CD4-positive, alpha-beta T cell (primary cell): ENCODE measurements around the gene ASCC3. TPM values are rescaled to one million over a fixed set of nuclear protein-coding genes. Genes with fewer than 3 reads are reported as not detected.

Experiments used
- ATAC-seq: fragments of 200-7000 bp; cut with Tn5 transposase; one replicate; pipeline ENCODE4 v1.10.0; 2022; ENCODE audit warnings: mild to moderate bottlenecking; ENCODE audit not compliant: poor library complexity
- CTCF ChIA-PET: fragments of 350-600 bp; sonication (Branson Sonifier 250); formaldehyde crosslinking; loops from one replicate; lab custom pipeline; 2021; ENCODE audit warnings: antibody characterized with exemption, inconsistent platforms; lab: Charles Lee
- POLR2A ChIA-PET: fragments of 350-600 bp; sonication (Branson Sonifier 250); formaldehyde crosslinking; loops from one replicate; lab custom pipeline; 2021; ENCODE audit warnings: antibody characterized with exemption, inconsistent platforms; lab: Charles Lee
- DNase-seq, 14 experiments: peaks; one replicate each; pipeline ENCODE4 v3.0.0-alpha.2; 2013 to 2020; ENCODE audit warnings: mixed read lengths in 2 of 14
- H3K27ac ChIP-seq, 2 donors: one replicate each; pipeline versions ENCODE4 v1.5.1 to v1.7.0; 2013; ENCODE audit warnings: low read length in 2 of 2, low read depth in 1 of 2, mild to moderate bottlenecking in 1 of 2
- H3K27me3 ChIP-seq, 2 experiments: 1 replicate in 1 of 2; 2 replicates in 1 of 2; pipeline versions ENCODE4 v1.6.1 to v1.7.0; 2013; ENCODE audit warnings: low read length in 2 of 2, control low read depth in 1 of 2, mild to moderate bottlenecking in 1 of 2, moderate library complexity in 1 of 2; ENCODE audit not compliant: insufficient read depth in 2 of 2, control insufficient read depth in 1 of 2
- H3K36me3 ChIP-seq: one replicate; pipeline ENCODE4 v1.6.1; 2013; ENCODE audit warnings: low read length, control low read depth; ENCODE audit not compliant: insufficient read depth
- H3K4me1 ChIP-seq: one replicate; pipeline ENCODE4 v1.6.1; 2013; ENCODE audit warnings: low read length, control low read depth; ENCODE audit not compliant: insufficient read depth
- H3K4me3 ChIP-seq: one replicate; pipeline ENCODE4 v1.5.1; 2013; ENCODE audit warnings: mild to moderate bottlenecking, low read length, moderate library complexity
- H3K9me3 ChIP-seq, 2 experiments: 1 replicate in 1 of 2; 2 replicates in 1 of 2; pipeline versions ENCODE4 v1.6.1 to v1.7.0; 2013; ENCODE audit warnings: low read length in 2 of 2, mild to moderate bottlenecking in 2 of 2, control low read depth in 1 of 2, moderate library complexity in 1 of 2; ENCODE audit not compliant: control insufficient read depth in 1 of 2, insufficient read depth in 1 of 2
- H3K27ac Mint-ChIP-seq: one replicate; pipeline ENCODE4 v1.8.0; 2020; ENCODE audit warnings: mixed read lengths
- H3K27me3 Mint-ChIP-seq: one replicate; pipeline ENCODE4 v1.8.0; 2021; ENCODE audit warnings: mixed read lengths
- H3K36me3 Mint-ChIP-seq: one replicate; pipeline ENCODE4 v1.8.0; 2021; ENCODE audit warnings: low read depth, mixed read lengths
- H3K4me1 Mint-ChIP-seq: one replicate; pipeline ENCODE4 v1.8.0; 2021; ENCODE audit warnings: low read depth, mixed read lengths
- H3K4me3 Mint-ChIP-seq: one replicate; pipeline ENCODE4 v1.8.0; 2020; ENCODE audit warnings: mild to moderate bottlenecking, mixed read lengths
- H3K9me3 Mint-ChIP-seq: one replicate; pipeline ENCODE4 v1.8.0; 2020; ENCODE audit warnings: mixed read lengths
- CTCF ChIP-seq: fragments of 200-600 bp; IDR thresholded peaks from one replicate; pipeline ENCODE4 v1.8.0; 2022; ENCODE audit warnings: antibody characterized with exemption, mild to moderate bottlenecking
- intact Hi-C, 2 experiments: fragments of 100-400 bp; cut with DNase I in 1 of 2; cut with micrococcal nuclease in 1 of 2; formaldehyde crosslinking; loops; one replicate each; pipeline versions ENCODE4 v1.15.1 to v1.9.0; 2023 to 2025; cut with DNase I, micrococcal nuclease
- total RNA-seq, 174 experiments: library from RNA in 2 of 174; stranded (reverse) in 2 of 174; gene quantifications; one replicate each; pipeline ENCODE4 v1.2.3 and lab custom pipeline; 2021 to 2026

The ASCC3 gene
- total RNA-seq, 2 experiments from 2014 or later: 28.9 to 30.4 TPM

DNA sequence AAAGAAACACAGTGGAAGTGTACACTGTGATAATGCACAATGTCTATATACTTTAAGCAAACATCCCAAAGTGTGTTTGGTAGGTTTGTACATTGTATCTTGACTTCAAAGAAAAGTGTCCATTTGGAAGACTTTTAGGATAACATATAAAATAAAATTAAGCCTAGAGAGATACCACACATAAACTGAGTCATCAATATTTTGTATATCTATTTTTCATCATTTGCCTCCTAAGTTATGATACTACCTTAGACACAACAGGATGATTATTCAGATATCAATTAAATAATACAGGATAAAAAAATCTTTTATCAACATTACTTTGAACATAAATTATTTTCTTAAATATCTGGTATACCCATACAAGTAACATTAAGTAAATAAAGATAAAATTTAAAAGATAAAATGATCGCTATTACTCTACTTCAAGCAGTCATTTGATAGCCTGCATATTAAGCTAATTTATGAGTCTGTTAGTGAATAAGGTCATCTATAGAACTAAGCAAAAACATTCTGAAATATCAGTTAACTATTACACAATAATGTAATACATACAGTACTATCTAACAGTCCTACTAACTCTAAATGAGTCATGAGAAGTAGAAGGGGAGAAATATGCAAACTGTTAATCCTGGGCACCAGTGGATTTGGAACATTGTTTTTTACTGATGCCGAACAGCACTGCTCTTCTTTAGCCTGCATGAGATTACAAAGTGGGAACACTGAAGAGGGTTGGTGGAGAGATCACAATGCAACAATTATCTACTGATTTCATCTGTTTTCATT lies 258.0 kb downstream of the ASCC3 start:
- no peak overlapping the region for H3K27ac ChIP-seq
- no peak overlapping the region for H3K27ac Mint-ChIP-seq
- H3K4me1 ChIP-seq: no peaks in the 10 kb centered on the region
- H3K4me3 Mint-ChIP-seq: no peak overlapping the region
- CTCF ChIA-PET: no interaction called here
- no peak overlapping the region for H3K4me3 ChIP-seq
- peaks cover 40% of the 10 kb centered on the region for H3K36me3 ChIP-seq
- no peak for TF ChIP-seq CTCF
- POLR2A ChIA-PET: no interaction called here
- H3K27me3 Mint-ChIP-seq: no peaks in the 10 kb centered on the region
- no peaks in the 10 kb centered on the region for H3K27me3 ChIP-seq
- H3K36me3 Mint-ChIP-seq: peaks cover 85% of the 10 kb centered on the region
- peaks cover 3% of the 10 kb centered on the region for H3K9me3 Mint-ChIP-seq
- intact Hi-C loops: no loop called here
- no peaks in the 10 kb centered on the region for H3K4me1 Mint-ChIP-seq
- DNase-seq (no peak), ATAC-seq (no peak)
- peaks cover 0 to 3% of the 10 kb centered on the region in 2 experiments for H3K9me3 ChIP-seq

DNA sequence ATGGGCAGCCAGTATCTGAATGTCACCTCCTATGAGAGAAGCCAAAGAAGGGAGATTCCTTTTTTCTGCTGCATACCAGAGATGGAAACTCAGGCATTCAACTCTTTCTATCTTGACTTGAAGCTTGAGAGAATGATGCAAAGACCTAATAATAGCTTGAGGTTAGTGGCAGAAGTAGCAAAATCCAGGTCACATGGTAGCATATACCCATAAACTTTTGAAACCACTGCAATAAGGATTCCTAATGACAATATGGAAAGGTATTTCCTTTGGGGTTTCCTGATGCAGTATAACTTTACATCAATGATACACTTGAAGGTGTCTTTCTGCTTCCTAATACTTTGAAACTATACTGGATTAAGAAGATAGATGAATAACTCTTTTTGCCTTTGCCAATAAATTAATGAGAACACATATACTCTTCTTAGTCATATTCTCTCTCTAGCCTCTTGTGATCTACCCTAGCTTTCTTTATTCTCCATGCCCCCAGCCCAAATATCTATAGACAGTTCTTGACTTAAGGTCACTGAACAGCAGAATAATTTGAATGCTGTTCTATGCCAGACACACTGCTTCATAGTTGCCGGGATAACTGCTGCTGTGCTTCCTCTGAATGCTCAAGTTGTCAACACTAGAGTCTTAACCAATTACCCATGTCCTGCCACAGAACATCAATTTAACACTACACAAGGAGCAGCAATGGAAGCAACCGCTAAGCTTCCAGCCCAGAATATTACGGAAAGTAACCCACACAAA lies 260.9 kb downstream of the ASCC3 start:
- H3K36me3 ChIP-seq: peaks cover 31% of the 10 kb centered on the region
- no peaks in the 10 kb centered on the region for H3K27me3 ChIP-seq
- H3K27ac Mint-ChIP-seq: no peak overlapping the region
- DNase-seq (no peak), ATAC-seq (no peak)
- H3K9me3 Mint-ChIP-seq: peaks cover 3% of the 10 kb centered on the region
- no peaks in the 10 kb centered on the region for H3K4me1 Mint-ChIP-seq
- H3K36me3 Mint-ChIP-seq: peaks cover 81% of the 10 kb centered on the region
- no peak overlapping the region for H3K4me3 ChIP-seq
- peaks cover 0 to 3% of the 10 kb centered on the region in 2 experiments for H3K9me3 ChIP-seq
- CTCF ChIA-PET: no interaction called here
- H3K4me3 Mint-ChIP-seq: no peak overlapping the region
- POLR2A ChIA-PET: no interaction called here
- no peak overlapping the region for H3K27ac ChIP-seq
- H3K4me1 ChIP-seq: no peaks in the 10 kb centered on the region
- H3K27me3 Mint-ChIP-seq: no peaks in the 10 kb centered on the region
- no peak for TF ChIP-seq CTCF
- intact Hi-C loops: no loop called here

GRCh38 chr6:100618351-100618671 lies 262.8 kb downstream of the ASCC3 start:
- no peaks in the 10 kb centered on the region for H3K4me1 ChIP-seq
- H3K9me3 ChIP-seq: peaks cover 0 to 3% of the 10 kb centered on the region in 2 experiments
- Mint-ChIP-seq H3K9me3 (peaks cover 3% of the 10 kb centered on the region), H3K4me1 (no peaks in the 10 kb centered on the region), H3K27ac (no peak overlapping the region), H3K4me3 (no peak overlapping the region), H3K36me3 (peaks cover 68% of the 10 kb centered on the region), H3K27me3 (no peaks in the 10 kb centered on the region)
- TF ChIP-seq CTCF: no peak
- peaks cover 26% of the 10 kb centered on the region for H3K36me3 ChIP-seq
- no peak for ATAC-seq
- intact Hi-C loops: no loop called here
- no peaks in the 10 kb centered on the region for H3K27me3 ChIP-seq
- CTCF ChIA-PET: no interaction called here
- no peak overlapping the region for H3K27ac ChIP-seq
- no peak for DNase-seq
- no peak overlapping the region for H3K4me3 ChIP-seq
- POLR2A ChIA-PET: no interaction called here
